Peyer's patch (tissue), 4 donors: ENCODE results near the gene SH3BGR.

Source experiments
- POLR2A ChIP-seq, 2 donors: fragments of 450-650 bp; IDR thresholded peaks; one replicate each; pipeline ENCODE4 v1.5.1; 2017; ENCODE audit warnings: antibody characterized with exemption in 2 of 2, mild to moderate bottlenecking in 2 of 2, moderate library complexity in 2 of 2
- TF ChIP-seq, protein P1 (sequence below), 6 experiments: fragments of 450-650 bp in 4 of 6; fragments of 200-600 bp in 2 of 6; sonication (generic) in 1 of 6; IDR thresholded peaks; one replicate each; pipeline ENCODE4 v1.5.1; 2017 to 2019; ENCODE audit warnings: antibody characterized with exemption in 6 of 6, mild to moderate bottlenecking in 3 of 6, moderate library complexity in 1 of 6

DNA sequence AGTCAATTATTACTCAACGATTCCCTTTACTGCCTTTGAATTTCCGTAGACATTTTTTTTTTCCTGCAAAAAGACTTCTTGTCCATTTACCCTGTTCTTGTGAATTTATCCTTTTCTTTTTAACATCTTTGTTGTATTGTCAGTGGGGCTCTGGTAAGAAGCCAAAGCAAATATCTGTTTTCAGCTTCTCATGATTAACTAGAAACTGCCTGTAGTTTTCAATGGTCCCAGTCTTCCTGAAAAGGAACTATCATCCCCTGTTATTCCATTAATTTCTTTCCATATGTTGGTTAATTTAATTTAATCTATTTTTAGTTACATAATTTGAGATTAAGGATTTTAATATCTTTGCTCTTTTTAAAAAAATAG is 28.0 kb downstream of the SH3BGR start:
- TF ChIP-seq, protein P1, sequence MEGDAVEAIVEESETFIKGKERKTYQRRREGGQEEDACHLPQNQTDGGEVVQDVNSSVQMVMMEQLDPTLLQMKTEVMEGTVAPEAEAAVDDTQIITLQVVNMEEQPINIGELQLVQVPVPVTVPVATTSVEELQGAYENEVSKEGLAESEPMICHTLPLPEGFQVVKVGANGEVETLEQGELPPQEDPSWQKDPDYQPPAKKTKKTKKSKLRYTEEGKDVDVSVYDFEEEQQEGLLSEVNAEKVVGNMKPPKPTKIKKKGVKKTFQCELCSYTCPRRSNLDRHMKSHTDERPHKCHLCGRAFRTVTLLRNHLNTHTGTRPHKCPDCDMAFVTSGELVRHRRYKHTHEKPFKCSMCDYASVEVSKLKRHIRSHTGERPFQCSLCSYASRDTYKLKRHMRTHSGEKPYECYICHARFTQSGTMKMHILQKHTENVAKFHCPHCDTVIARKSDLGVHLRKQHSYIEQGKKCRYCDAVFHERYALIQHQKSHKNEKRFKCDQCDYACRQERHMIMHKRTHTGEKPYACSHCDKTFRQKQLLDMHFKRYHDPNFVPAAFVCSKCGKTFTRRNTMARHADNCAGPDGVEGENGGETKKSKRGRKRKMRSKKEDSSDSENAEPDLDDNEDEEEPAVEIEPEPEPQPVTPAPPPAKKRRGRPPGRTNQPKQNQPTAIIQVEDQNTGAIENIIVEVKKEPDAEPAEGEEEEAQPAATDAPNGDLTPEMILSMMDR (IDR thresholded peaks at IDR 0.05), result no peak
- TF ChIP-seq POLR2A (IDR thresholded peaks at IDR 0.05), result no peak
